K562 (cell line): ENCODE results near the gene OR4F17. TPM values are rescaled to one million over a fixed set of nuclear protein-coding genes. Genes with fewer than 3 reads are reported as not detected.

Source experiments
- polyA plus RNA-seq, 8 experiments: library from polyadenylated mRNA; depleted of rRNA in 4 of 8; stranded (reverse) in 5 of 8; unstranded in 3 of 8; fragments of >200 nt; fragmentation: Nextera tagmentation in 2 of 8; fragmentation: Illumina TruSeq in 1 of 8; extraction: Ambion mirVana in 2 of 8; extraction: Trizol in 1 of 8; gene quantifications; 2 replicates each; pipeline versions ENCODE4 v1.2.1 to v1.2.3, GENCODE V29; 2011 to 2014; ENCODE audit warnings: inconsistent platforms in 1 of 8, missing spikeins in 1 of 8
- total RNA-seq, 7 experiments: library from RNA; depleted of rRNA in 6 of 7; stranded (reverse); fragments of >200 nt in 6 of 7; fragmentation: Illumina TruSeq in 2 of 7; extraction: Trizol in 2 of 7; gene quantifications; 2 replicates each; pipeline versions ENCODE4 v1.2.1 to v1.2.3, GENCODE V29; 2011 to 2021; ENCODE audit warnings: low replicate concordance in 1 of 7

OR4F17 gene
- total and polyA plus RNA-seq, 9 of the 15 experiments (the other 6 are each of a cell fraction or from before 2014, with no cell fraction given): 0.08 to 1.4 (median 0.15) TPM; not detected in 6

Other genes starting within 250 kb of the OR4F17 start
- gene PLPP2, start 184.3 kb downstream of the OR4F17 start, total RNA-seq (2014; rRNA removed): 3.1 and 4.0 TPM in 2 replicates
- 0.67 and 2.0 TPM in 2 replicates for gene PLPP2, start 184.3 kb downstream of the OR4F17 start, total RNA-seq (2014; rRNA removed; fragmentation: Illumina TruSeq; extraction: Trizol)
- 0.51 and 0.64 TPM in 2 replicates for gene PLPP2, start 184.3 kb downstream of the OR4F17 start, total RNA-seq (2015; rRNA removed; fragmentation: Illumina TruSeq; extraction: Trizol)
- 3.9 and 4.4 TPM in 2 replicates for gene PLPP2, start 184.3 kb downstream of the OR4F17 start, total RNA-seq (2021)
- gene PLPP2, start 184.3 kb downstream of the OR4F17 start, polyA plus RNA-seq (2011; rRNA removed): 1.1 and 2.5 TPM in 2 replicates
- 3.1 and 3.4 TPM in 2 replicates for gene PLPP2, start 184.3 kb downstream of the OR4F17 start, polyA plus RNA-seq (2014; fragmentation: Illumina TruSeq; extraction: Trizol)
- gene PLPP2, start 184.3 kb downstream of the OR4F17 start, polyA plus RNA-seq (2014; fragmentation: Nextera tagmentation; extraction: Ambion mirVana): under 1 TPM in 1 of 2 experiments, not detected in 1; 0.56 TPM
- gene PLPP2, start 184.3 kb downstream of the OR4F17 start, polyA plus RNA-seq (2014; rRNA removed): 2.0 and 2.2 TPM in 2 replicates
- gene MIER2, start 237.7 kb downstream of the OR4F17 start, total RNA-seq (2014; rRNA removed): 18.0 and 23.8 TPM in 2 replicates
- gene MIER2, start 237.7 kb downstream of the OR4F17 start, total RNA-seq (2014; rRNA removed; fragmentation: Illumina TruSeq; extraction: Trizol): 11.4 and 13.7 TPM in 2 replicates
- gene MIER2, start 237.7 kb downstream of the OR4F17 start, total RNA-seq (2015; rRNA removed; fragmentation: Illumina TruSeq; extraction: Trizol): 15.2 and 15.6 TPM in 2 replicates
- gene MIER2, start 237.7 kb downstream of the OR4F17 start, total RNA-seq (2021): 33.0 and 34.7 TPM in 2 replicates
- gene MIER2, start 237.7 kb downstream of the OR4F17 start, polyA plus RNA-seq (2011; rRNA removed): 13.0 and 17.2 TPM in 2 replicates
- 24.3 and 32.5 TPM in 2 replicates for gene MIER2, start 237.7 kb downstream of the OR4F17 start, polyA plus RNA-seq (2014; fragmentation: Illumina TruSeq; extraction: Trizol)
- under 1 TPM; 0.46 to 0.48 TPM for gene MIER2, start 237.7 kb downstream of the OR4F17 start, polyA plus RNA-seq (2014; fragmentation: Nextera tagmentation; extraction: Ambion mirVana)
- 20.5 and 32.9 TPM in 2 replicates for gene MIER2, start 237.7 kb downstream of the OR4F17 start, polyA plus RNA-seq (2014; rRNA removed)